WTC11 (cell line): Measurements from ENCODE around the gene SPINK1. TPM values are rescaled to one million over a fixed set of nuclear protein-coding genes. Genes with fewer than 3 reads are reported as not detected.
A peak's percentile ranks its signal among the peaks of the same experiment; 100 is the strongest.
"Not testable (repeated sequence)": the region's sequence is repeated elsewhere in the genome, so short reads cannot be mapped to it uniquely, and the experiment has no call there.

Experiments used
- ATAC-seq: fragments of 200-7000 bp; cut with Tn5 transposase; 2 replicates; pipeline ENCODE4 v1.10.0; 2021; ENCODE audit warnings: mild to moderate bottlenecking, moderate library complexity
- CTCF ChIA-PET: fragments of 300-600 bp; sonication (Branson Sonifier 250); formaldehyde crosslinking; loops from one replicate; lab custom pipeline; 2021; ENCODE audit warnings: antibody characterized with exemption; lab: Charles Lee
- POLR2A ChIA-PET: fragments of 350-600 bp; sonication (Branson Sonifier 250); formaldehyde crosslinking; loops from one replicate; lab custom pipeline; 2021; ENCODE audit warnings: antibody characterized with exemption; lab: Charles Lee
- DNase-seq: peaks from one replicate; pipeline ENCODE4 v3.0.0; 2021; ENCODE audit warnings: low spot score
- H3K27ac Mint-ChIP-seq: 2 replicates; pipeline ENCODE4 v1.8.0; 2021; ENCODE audit warnings: mixed read lengths
- H3K27me3 Mint-ChIP-seq: 2 replicates; pipeline ENCODE4 v1.8.0; 2021; ENCODE audit warnings: low read depth, mild to moderate bottlenecking, moderate library complexity, mixed read lengths
- H3K36me3 Mint-ChIP-seq: 2 replicates; pipeline ENCODE4 v1.8.0; 2021; ENCODE audit warnings: mixed read lengths
- H3K4me1 Mint-ChIP-seq: 2 replicates; pipeline ENCODE4 v1.8.0; 2022; ENCODE audit warnings: mixed read lengths
- H3K4me3 Mint-ChIP-seq: 2 replicates; pipeline ENCODE4 v1.8.0; 2021; ENCODE audit warnings: mild to moderate bottlenecking, moderate library complexity, mixed read lengths
- H3K9me3 Mint-ChIP-seq: 2 replicates; pipeline ENCODE4 v1.8.0; 2021; ENCODE audit warnings: mixed read lengths
- CBFB ChIP-seq: sonication (generic); formaldehyde crosslinking; IDR thresholded peaks from 2 replicates; pipeline ENCODE4 v1.8.1; 2022; ENCODE audit warnings: mild to moderate bottlenecking, low read depth, missing genetic modification reagents
- ELF4 ChIP-seq: sonication (generic); formaldehyde crosslinking; IDR thresholded peaks from 2 replicates; pipeline ENCODE4 v1.8.1; 2022; ENCODE audit warnings: low read depth, mild to moderate bottlenecking, moderate library complexity, missing genetic modification reagents
- FOXP1 ChIP-seq: sonication (generic); formaldehyde crosslinking; IDR thresholded peaks from 2 replicates; pipeline ENCODE4 v1.8.0; 2022; ENCODE audit warnings: missing genetic modification reagents, mild to moderate bottlenecking, moderate library complexity, borderline replicate concordance
- MXD4 ChIP-seq: fragments of 250-450 bp; sonication (Bioruptor Pico); IDR thresholded peaks from 2 replicates; pipeline ENCODE4 v1.8.0; 2021; ENCODE audit warnings: mild to moderate bottlenecking, moderate library complexity, borderline replicate concordance
- RELA ChIP-seq: sonication (generic); formaldehyde crosslinking; IDR thresholded peaks from 2 replicates; pipeline ENCODE4 v1.8.1; 2022; ENCODE audit warnings: missing genetic modification reagents, mild to moderate bottlenecking, borderline replicate concordance
- RORB ChIP-seq: fragments of 250-450 bp; sonication (Bioruptor Pico); IDR thresholded peaks from 2 replicates; pipeline ENCODE4 v1.9.0; 2021; ENCODE audit warnings: mild to moderate bottlenecking
- SMAD3 ChIP-seq: sonication (generic); formaldehyde crosslinking; IDR thresholded peaks from 2 replicates; pipeline ENCODE4 v1.8.0; 2022; ENCODE audit warnings: missing genetic modification reagents, mild to moderate bottlenecking, borderline replicate concordance
- TEAD4 ChIP-seq: sonication (generic); formaldehyde crosslinking; IDR thresholded peaks from 2 replicates; pipeline ENCODE4 v1.8.0; 2022; ENCODE audit warnings: mild to moderate bottlenecking, missing genetic modification reagents
- ZBTB21 ChIP-seq: sonication (generic); formaldehyde crosslinking; IDR thresholded peaks from 2 replicates; pipeline ENCODE4 v1.8.1; 2023; ENCODE audit warnings: mild to moderate bottlenecking, missing genetic modification reagents, borderline replicate concordance
- ZNF317 ChIP-seq: sonication (generic); formaldehyde crosslinking; IDR thresholded peaks from 2 replicates; pipeline ENCODE4 v1.8.1; 2023; ENCODE audit warnings: low read depth, mild to moderate bottlenecking, moderate library complexity, missing genetic modification reagents, borderline replicate concordance
- total RNA-seq: library from RNA; stranded (reverse); gene quantifications from 3 replicates; pipeline ENCODE4 v1.2.3, GENCODE V29; 2021
- TF ChIP-seq, protein P1 (sequence below): sonication (generic); formaldehyde crosslinking; IDR thresholded peaks from 2 replicates; pipeline ENCODE4 v1.8.0; 2022; ENCODE audit warnings: mild to moderate bottlenecking, missing genetic modification reagents
- TF ChIP-seq, protein P2 (sequence below): fragments of 200-600 bp; IDR thresholded peaks from 2 replicates; pipeline ENCODE4 v1.8.0; 2022; ENCODE audit warnings: antibody characterized with exemption
- TF ChIP-seq, protein P3 (sequence below): fragments of 250-450 bp; sonication (Bioruptor Pico); IDR thresholded peaks from 2 replicates; pipeline ENCODE4 v1.9.0; 2021; ENCODE audit warnings: mild to moderate bottlenecking, borderline replicate concordance
- TF ChIP-seq, protein P4 (sequence below): fragments of 250-450 bp; sonication (Bioruptor Pico); IDR thresholded peaks from 2 replicates; pipeline ENCODE4 v1.9.0; 2021; ENCODE audit warnings: moderate library complexity, mild to moderate bottlenecking, inconsistent platforms, borderline replicate concordance

SPINK1 gene
- total RNA-seq, 1 experiment from 2014 or later = 5.4 TPM

DNA sequence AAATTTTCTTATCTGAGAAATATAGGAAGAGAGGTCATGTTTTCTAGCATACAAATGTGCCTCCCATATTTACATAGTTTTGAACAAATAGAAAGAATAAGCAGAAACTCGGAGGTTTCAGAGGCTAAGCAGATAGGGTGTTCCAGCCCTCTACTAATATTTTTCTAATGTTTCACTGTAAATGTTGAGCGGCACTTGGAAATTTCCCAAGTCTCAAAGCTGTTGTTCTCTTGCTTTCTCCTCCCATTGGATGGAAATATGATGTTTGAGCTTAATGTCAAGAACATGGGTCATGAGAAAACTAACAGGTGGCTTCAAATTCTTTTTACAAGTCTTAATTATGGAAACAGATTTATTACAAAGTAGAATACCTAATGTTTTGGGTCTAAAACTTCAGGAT, 5.1 kb downstream of the SPINK1 start (continued):
- TF ChIP-seq ELF4 = no peak

DNA sequence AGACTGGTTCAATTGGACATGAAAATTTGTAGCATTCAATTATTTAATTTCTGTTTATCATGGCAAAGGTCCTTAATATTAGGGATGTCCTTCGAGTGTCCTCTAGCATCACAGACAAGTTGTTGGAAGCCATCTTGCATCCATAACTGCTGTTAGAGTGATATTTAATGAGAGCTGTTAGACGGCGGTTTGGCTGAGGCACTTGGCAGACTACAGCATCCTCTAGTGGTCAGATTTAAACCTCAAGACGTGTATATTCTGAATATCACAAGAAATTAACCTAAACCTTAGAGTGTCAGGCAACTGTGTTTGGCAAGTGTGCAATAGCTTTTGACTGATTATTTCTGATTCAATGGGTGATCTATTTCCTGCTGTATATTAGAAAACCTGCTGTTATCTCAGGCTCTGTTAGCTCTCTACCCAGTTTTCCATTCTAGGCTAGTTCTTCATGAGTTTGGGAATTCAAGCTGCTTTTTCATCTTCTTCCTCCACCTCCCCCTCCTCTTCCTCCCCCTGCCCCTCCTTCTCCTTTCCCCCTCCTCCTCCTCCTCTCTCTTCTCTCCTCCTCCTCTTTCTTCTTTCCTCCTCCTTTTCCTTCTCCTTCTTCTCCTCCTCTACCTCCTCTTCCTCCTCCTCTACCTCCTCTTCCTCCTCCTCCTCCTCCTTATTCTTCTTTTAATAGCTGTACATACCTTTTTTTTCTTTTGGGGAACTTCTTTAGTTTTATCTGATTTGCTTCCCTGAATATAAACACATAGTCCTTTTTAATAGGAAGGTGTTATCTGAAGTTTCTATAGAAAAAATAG, 8.6 kb downstream of the SPINK1 start:
- ATAC-seq (peak; percentile 83), DNase-seq (peak; percentile 19)
- Mint-ChIP-seq H3K27me3 (no peaks in the 10 kb centered on the region), H3K4me1 (peaks cover 18% of the 10 kb centered on the region), H3K27ac (no peak overlapping the region), H3K9me3 (no peaks in the 10 kb centered on the region), H3K36me3 (no peaks in the 10 kb centered on the region), H3K4me3 (no peak overlapping the region)
- TF ChIP-seq TEAD4 (CRISPR knock-in tag) = no peak
- TF ChIP-seq, protein P1, sequence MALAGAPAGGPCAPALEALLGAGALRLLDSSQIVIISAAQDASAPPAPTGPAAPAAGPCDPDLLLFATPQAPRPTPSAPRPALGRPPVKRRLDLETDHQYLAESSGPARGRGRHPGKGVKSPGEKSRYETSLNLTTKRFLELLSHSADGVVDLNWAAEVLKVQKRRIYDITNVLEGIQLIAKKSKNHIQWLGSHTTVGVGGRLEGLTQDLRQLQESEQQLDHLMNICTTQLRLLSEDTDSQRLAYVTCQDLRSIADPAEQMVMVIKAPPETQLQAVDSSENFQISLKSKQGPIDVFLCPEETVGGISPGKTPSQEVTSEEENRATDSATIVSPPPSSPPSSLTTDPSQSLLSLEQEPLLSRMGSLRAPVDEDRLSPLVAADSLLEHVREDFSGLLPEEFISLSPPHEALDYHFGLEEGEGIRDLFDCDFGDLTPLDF (CRISPR knock-in tag) = no peak
- TF ChIP-seq, protein P2, sequence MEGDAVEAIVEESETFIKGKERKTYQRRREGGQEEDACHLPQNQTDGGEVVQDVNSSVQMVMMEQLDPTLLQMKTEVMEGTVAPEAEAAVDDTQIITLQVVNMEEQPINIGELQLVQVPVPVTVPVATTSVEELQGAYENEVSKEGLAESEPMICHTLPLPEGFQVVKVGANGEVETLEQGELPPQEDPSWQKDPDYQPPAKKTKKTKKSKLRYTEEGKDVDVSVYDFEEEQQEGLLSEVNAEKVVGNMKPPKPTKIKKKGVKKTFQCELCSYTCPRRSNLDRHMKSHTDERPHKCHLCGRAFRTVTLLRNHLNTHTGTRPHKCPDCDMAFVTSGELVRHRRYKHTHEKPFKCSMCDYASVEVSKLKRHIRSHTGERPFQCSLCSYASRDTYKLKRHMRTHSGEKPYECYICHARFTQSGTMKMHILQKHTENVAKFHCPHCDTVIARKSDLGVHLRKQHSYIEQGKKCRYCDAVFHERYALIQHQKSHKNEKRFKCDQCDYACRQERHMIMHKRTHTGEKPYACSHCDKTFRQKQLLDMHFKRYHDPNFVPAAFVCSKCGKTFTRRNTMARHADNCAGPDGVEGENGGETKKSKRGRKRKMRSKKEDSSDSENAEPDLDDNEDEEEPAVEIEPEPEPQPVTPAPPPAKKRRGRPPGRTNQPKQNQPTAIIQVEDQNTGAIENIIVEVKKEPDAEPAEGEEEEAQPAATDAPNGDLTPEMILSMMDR = peak; percentile 70
- POLR2A ChIA-PET = interaction anchor here (0.7 kb wide), 1 partner anchor 26 kb away, joined by 5 read pairs; no protein-coding TSS in a partner anchor
- CTCF ChIA-PET = interaction anchor here (0.6 to 3.4 kb wide), 39 partner anchors 10 to 634 kb away, joined by 3 to 41 read pairs (median 4); partner anchors contain the start of gene JAKMIP2

DNA sequence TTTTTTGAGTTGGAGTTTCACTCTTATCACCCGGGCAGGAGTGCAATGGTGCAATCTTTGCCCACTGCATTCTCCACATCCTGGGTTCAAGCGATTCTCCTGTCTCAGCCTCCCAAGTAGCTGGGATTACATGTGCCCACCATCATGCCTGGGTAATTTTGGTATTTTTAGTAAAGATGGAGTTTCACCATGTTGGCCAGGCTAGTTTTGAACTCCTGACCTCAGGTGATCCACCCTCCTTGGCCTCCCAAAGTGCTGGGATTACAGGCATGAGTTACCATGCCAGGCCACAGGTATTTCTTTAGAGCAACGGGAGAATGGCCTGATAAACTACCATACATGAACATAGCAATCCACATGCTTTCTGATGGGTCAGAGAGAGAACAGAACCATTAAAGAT, 9.2 kb downstream of the SPINK1 start:
- H3K27ac Mint-ChIP-seq, H3K36me3 Mint-ChIP-seq, ATAC-seq, POLR2A ChIA-PET, DNase-seq, H3K9me3 Mint-ChIP-seq, H3K27me3 Mint-ChIP-seq, H3K4me3 Mint-ChIP-seq: not testable (repeated sequence)
- CTCF ChIA-PET = interaction anchor here (0.6 to 3.4 kb wide), 30 partner anchors 9 to 244 kb away, joined by 3 to 41 read pairs (median 4); partner anchors contain the start of gene JAKMIP2
- peaks cover 18% of the 10 kb centered on the region for H3K4me1 Mint-ChIP-seq

DNA sequence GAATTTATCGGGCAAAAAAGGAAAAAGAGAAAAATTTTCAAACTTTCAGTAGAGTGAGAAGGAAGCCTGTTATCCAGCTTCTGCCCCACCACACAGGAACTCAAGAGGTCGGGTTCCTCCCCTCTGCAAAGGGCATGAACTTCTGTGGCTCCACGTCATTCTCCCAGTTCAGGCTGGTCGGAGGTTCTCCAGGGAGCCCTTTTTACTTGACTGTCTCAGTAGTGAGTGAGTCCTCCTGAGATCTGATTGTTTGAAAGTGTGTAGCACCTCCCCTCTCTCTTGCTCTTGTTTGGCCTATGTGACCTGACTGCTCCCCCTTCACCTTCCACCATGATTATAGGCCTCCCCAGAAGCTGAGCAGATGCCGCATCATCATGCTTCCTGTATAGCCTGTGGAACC, 9.7 kb downstream of the SPINK1 start:
- CTCF ChIA-PET = interaction anchor here (1.0 to 3.4 kb wide), 3 partner anchors 39 to 194 kb away, joined by 4 to 41 read pairs (median 4); partner anchors contain the start of gene JAKMIP2
- H3K36me3 Mint-ChIP-seq = no peaks in the 10 kb centered on the region
- H3K4me3 Mint-ChIP-seq = no peak overlapping the region
- no peaks in the 10 kb centered on the region for H3K9me3 Mint-ChIP-seq
- POLR2A ChIA-PET = no interaction called here
- DNase-seq (no peak), ATAC-seq (no peak)
- H3K27ac Mint-ChIP-seq = no peak overlapping the region
- H3K4me1 Mint-ChIP-seq = peaks cover 18% of the 10 kb centered on the region
- no peaks in the 10 kb centered on the region; the same call in 1 of the 2 replicates for H3K27me3 Mint-ChIP-seq
- TF ChIP-seq FOXP1 (CRISPR knock-in tag) (no peak), RELA (CRISPR knock-in tag) (no peak), ZBTB21 (CRISPR knock-in tag) (no peak), SMAD3 (CRISPR knock-in tag) (no peak), MXD4 (CRISPR knock-in tag) (no peak), ZNF317 (CRISPR knock-in tag) (no peak), CBFB (CRISPR knock-in tag) (no peak), RORB (CRISPR knock-in tag) (no peak)
- TF ChIP-seq, protein P3, sequence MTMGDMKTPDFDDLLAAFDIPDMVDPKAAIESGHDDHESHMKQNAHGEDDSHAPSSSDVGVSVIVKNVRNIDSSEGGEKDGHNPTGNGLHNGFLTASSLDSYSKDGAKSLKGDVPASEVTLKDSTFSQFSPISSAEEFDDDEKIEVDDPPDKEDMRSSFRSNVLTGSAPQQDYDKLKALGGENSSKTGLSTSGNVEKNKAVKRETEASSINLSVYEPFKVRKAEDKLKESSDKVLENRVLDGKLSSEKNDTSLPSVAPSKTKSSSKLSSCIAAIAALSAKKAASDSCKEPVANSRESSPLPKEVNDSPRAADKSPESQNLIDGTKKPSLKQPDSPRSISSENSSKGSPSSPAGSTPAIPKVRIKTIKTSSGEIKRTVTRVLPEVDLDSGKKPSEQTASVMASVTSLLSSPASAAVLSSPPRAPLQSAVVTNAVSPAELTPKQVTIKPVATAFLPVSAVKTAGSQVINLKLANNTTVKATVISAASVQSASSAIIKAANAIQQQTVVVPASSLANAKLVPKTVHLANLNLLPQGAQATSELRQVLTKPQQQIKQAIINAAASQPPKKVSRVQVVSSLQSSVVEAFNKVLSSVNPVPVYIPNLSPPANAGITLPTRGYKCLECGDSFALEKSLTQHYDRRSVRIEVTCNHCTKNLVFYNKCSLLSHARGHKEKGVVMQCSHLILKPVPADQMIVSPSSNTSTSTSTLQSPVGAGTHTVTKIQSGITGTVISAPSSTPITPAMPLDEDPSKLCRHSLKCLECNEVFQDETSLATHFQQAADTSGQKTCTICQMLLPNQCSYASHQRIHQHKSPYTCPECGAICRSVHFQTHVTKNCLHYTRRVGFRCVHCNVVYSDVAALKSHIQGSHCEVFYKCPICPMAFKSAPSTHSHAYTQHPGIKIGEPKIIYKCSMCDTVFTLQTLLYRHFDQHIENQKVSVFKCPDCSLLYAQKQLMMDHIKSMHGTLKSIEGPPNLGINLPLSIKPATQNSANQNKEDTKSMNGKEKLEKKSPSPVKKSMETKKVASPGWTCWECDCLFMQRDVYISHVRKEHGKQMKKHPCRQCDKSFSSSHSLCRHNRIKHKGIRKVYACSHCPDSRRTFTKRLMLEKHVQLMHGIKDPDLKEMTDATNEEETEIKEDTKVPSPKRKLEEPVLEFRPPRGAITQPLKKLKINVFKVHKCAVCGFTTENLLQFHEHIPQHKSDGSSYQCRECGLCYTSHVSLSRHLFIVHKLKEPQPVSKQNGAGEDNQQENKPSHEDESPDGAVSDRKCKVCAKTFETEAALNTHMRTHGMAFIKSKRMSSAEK = no peak
- TF ChIP-seq, protein P4, sequence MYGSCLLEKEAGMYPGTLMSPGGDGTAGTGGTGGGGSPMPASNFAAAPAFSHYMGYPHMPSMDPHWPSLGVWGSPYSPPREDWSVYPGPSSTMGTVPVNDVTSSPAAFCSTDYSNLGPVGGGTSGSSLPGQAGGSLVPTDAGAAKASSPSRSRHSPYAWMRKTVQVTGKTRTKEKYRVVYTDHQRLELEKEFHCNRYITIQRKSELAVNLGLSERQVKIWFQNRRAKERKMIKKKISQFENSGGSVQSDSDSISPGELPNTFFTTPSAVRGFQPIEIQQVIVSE = no peak
